Activated T-helper 2 cell treated with anti-CD3 and anti-CD28 coated beads, Interferon-gamma antibody, Interleukin-2, Interleukin-4, amounts not matched to agents 10 μg/mL and 5 μg/mL and 100 μg/mL, durations not matched to agents 14 hours and 24 hours and 36 hours (primary cell): ENCODE data around the gene OMA1. TPM values are rescaled to one million over a fixed set of nuclear protein-coding genes. Genes with fewer than 3 reads are reported as not detected.

Source experiments
- DNase-seq: peaks from one replicate; pipeline ENCODE4 v3.0.0; 2021; ENCODE audit warnings: low spot score
- H3K27ac Mint-ChIP-seq: one replicate; pipeline ENCODE4 v1.8.0; 2021; ENCODE audit warnings: mixed read lengths
- H3K27me3 Mint-ChIP-seq: one replicate; pipeline ENCODE4 v1.8.0; 2021; ENCODE audit warnings: low read depth, mixed read lengths
- H3K36me3 Mint-ChIP-seq: one replicate; pipeline ENCODE4 v1.8.0; 2021; ENCODE audit warnings: low read depth, mixed read lengths
- H3K4me1 Mint-ChIP-seq: one replicate; pipeline ENCODE4 v1.8.0; 2021; ENCODE audit warnings: low read depth, mixed read lengths
- H3K4me3 Mint-ChIP-seq: one replicate; pipeline ENCODE4 v1.8.0; 2021; ENCODE audit warnings: low read depth, mild to moderate bottlenecking, moderate library complexity, mixed read lengths
- H3K9me3 Mint-ChIP-seq: one replicate; pipeline ENCODE4 v1.8.0; 2021; ENCODE audit warnings: mixed read lengths
- intact Hi-C: fragments of 100-400 bp; cut with micrococcal nuclease; formaldehyde crosslinking; loops from one replicate; pipeline ENCODE4 v1.15.1; 2023
- total RNA-seq: library from RNA; stranded (reverse); gene quantifications from 2 replicates; pipeline ENCODE4 v1.2.3, GENCODE V29; 2022

Gene OMA1
- total RNA-seq, 1 donor from 2014 or later: 10.2 TPM

GRCh38 chr1:58443986-58444868 lies 102.3 kb downstream of the OMA1 start:
- no peaks in the 10 kb centered on the region for H3K36me3 Mint-ChIP-seq
- no peaks in the 10 kb centered on the region for H3K4me1 Mint-ChIP-seq
- no peak for DNase-seq
- intact Hi-C loops: no loop called here
- H3K9me3 Mint-ChIP-seq: no peaks in the 10 kb centered on the region
- no peak overlapping the region for H3K27ac Mint-ChIP-seq
- H3K4me3 Mint-ChIP-seq: no peak overlapping the region
- no peaks in the 10 kb centered on the region for H3K27me3 Mint-ChIP-seq

- H3K9me3 Mint-ChIP-seq: no peaks in the 10 kb centered on the region
- no peak overlapping the region for H3K4me3 Mint-ChIP-seq
- H3K27me3 Mint-ChIP-seq: no peaks in the 10 kb centered on the region
- intact Hi-C loops: no loop called here
- no peaks in the 10 kb centered on the region for H3K36me3 Mint-ChIP-seq
- no peak for DNase-seq
- H3K27ac Mint-ChIP-seq: no peak overlapping the region
- H3K4me1 Mint-ChIP-seq: no peaks in the 10 kb centered on the region
Observed at GRCh38 chr1:58442114-58442513, 104.4 kb downstream of the OMA1 start.

GRCh38 chr1:58441699-58442098 lies 104.8 kb downstream of the OMA1 start:
- no peaks in the 10 kb centered on the region for H3K36me3 Mint-ChIP-seq
- intact Hi-C loops: no loop called here
- no peaks in the 10 kb centered on the region for H3K27me3 Mint-ChIP-seq
- no peaks in the 10 kb centered on the region for H3K4me1 Mint-ChIP-seq
- DNase-seq: no peak
- H3K9me3 Mint-ChIP-seq: no peaks in the 10 kb centered on the region
- no peak overlapping the region for H3K4me3 Mint-ChIP-seq
- no peak overlapping the region for H3K27ac Mint-ChIP-seq

- intact Hi-C loops: no loop called here
- no peaks in the 10 kb centered on the region for H3K4me1 Mint-ChIP-seq
- no peak overlapping the region for H3K27ac Mint-ChIP-seq
- no peak overlapping the region for H3K4me3 Mint-ChIP-seq
- no peaks in the 10 kb centered on the region for H3K27me3 Mint-ChIP-seq
- no peaks in the 10 kb centered on the region for H3K9me3 Mint-ChIP-seq
- H3K36me3 Mint-ChIP-seq: no peaks in the 10 kb centered on the region
- no peak for DNase-seq
Observed at GRCh38 chr1:58440696-58441095, 105.8 kb downstream of the OMA1 start.

GRCh38 chr1:58439946-58440345 lies 106.6 kb downstream of the OMA1 start:
- Mint-ChIP-seq H3K27me3 (no peaks in the 10 kb centered on the region), H3K36me3 (no peaks in the 10 kb centered on the region), H3K4me1 (no peaks in the 10 kb centered on the region), H3K9me3 (no peaks in the 10 kb centered on the region), H3K27ac (no peak overlapping the region), H3K4me3 (no peak overlapping the region)
- DNase-seq: no peak
- intact Hi-C loops: no loop called here

GRCh38 chr1:58438468-58438867 lies 108.1 kb downstream of the OMA1 start:
- Mint-ChIP-seq H3K9me3 (no peaks in the 10 kb centered on the region), H3K36me3 (no peaks in the 10 kb centered on the region), H3K27ac (no peak overlapping the region), H3K27me3 (no peaks in the 10 kb centered on the region), H3K4me1 (no peaks in the 10 kb centered on the region), H3K4me3 (no peak overlapping the region)
- DNase-seq: no peak
- intact Hi-C loops: no loop called here

- no peaks in the 10 kb centered on the region for H3K9me3 Mint-ChIP-seq
- no peaks in the 10 kb centered on the region for H3K36me3 Mint-ChIP-seq
- intact Hi-C loops: no loop called here
- DNase-seq: no peak
- no peaks in the 10 kb centered on the region for H3K4me1 Mint-ChIP-seq
- H3K27ac Mint-ChIP-seq: no peak overlapping the region
- no peaks in the 10 kb centered on the region for H3K27me3 Mint-ChIP-seq
- H3K4me3 Mint-ChIP-seq: no peak overlapping the region
Observed at GRCh38 chr1:58437623-58438022, 108.9 kb downstream of the OMA1 start.

GRCh38 chr1:58436615-58437297 lies 109.8 kb downstream of the OMA1 start:
- no peak overlapping the region for H3K4me3 Mint-ChIP-seq
- intact Hi-C loops: no loop called here
- H3K4me1 Mint-ChIP-seq: no peaks in the 10 kb centered on the region
- H3K9me3 Mint-ChIP-seq: no peaks in the 10 kb centered on the region
- H3K36me3 Mint-ChIP-seq: no peaks in the 10 kb centered on the region
- no peak for DNase-seq
- H3K27me3 Mint-ChIP-seq: no peaks in the 10 kb centered on the region
- no peak overlapping the region for H3K27ac Mint-ChIP-seq

- H3K27ac Mint-ChIP-seq: no peak overlapping the region
- no peaks in the 10 kb centered on the region for H3K36me3 Mint-ChIP-seq
- no peaks in the 10 kb centered on the region for H3K9me3 Mint-ChIP-seq
- intact Hi-C loops: no loop called here
- H3K4me3 Mint-ChIP-seq: no peak overlapping the region
- no peaks in the 10 kb centered on the region for H3K27me3 Mint-ChIP-seq
- DNase-seq: no peak
- H3K4me1 Mint-ChIP-seq: no peaks in the 10 kb centered on the region
Observed at GRCh38 chr1:58435376-58435775, 111.2 kb downstream of the OMA1 start.

- Mint-ChIP-seq H3K27ac (no peak overlapping the region), H3K27me3 (no peaks in the 10 kb centered on the region), H3K36me3 (no peaks in the 10 kb centered on the region), H3K4me3 (no peak overlapping the region), H3K4me1 (no peaks in the 10 kb centered on the region), H3K9me3 (no peaks in the 10 kb centered on the region)
- intact Hi-C loops: no loop called here
- DNase-seq: no peak
Observed at GRCh38 chr1:58434607-58435006, 111.9 kb downstream of the OMA1 start.

GRCh38 chr1:58434181-58434580 lies 112.3 kb downstream of the OMA1 start:
- Mint-ChIP-seq H3K27me3 (no peaks in the 10 kb centered on the region), H3K4me3 (no peak overlapping the region), H3K4me1 (no peaks in the 10 kb centered on the region), H3K36me3 (no peaks in the 10 kb centered on the region), H3K9me3 (no peaks in the 10 kb centered on the region), H3K27ac (no peak overlapping the region)
- no peak for DNase-seq
- intact Hi-C loops: no loop called here

GRCh38 chr1:58432851-58433668 lies 113.5 kb downstream of the OMA1 start:
- no peak overlapping the region for H3K4me3 Mint-ChIP-seq
- no peaks in the 10 kb centered on the region for H3K4me1 Mint-ChIP-seq
- no peak for DNase-seq
- intact Hi-C loops: no loop called here
- no peaks in the 10 kb centered on the region for H3K36me3 Mint-ChIP-seq
- H3K9me3 Mint-ChIP-seq: no peaks in the 10 kb centered on the region
- no peaks in the 10 kb centered on the region for H3K27me3 Mint-ChIP-seq
- H3K27ac Mint-ChIP-seq: no peak overlapping the region
